Activated CD8-positive, alpha-beta T cell treated with anti-CD3 and anti-CD28 coated beads, Interleukin-2, amount 10 ng/mL, durations not matched to agents 7 days and 5 days (primary cell): ENCODE measurements around the gene CEACAM8. TPM values are rescaled to one million over a fixed set of nuclear protein-coding genes. Genes with fewer than 3 reads are reported as not detected.
"Not testable (repeated sequence)": the region's sequence is repeated elsewhere in the genome, so short reads cannot be mapped to it uniquely, and the experiment has no call there.

Experiments
- ATAC-seq: fragments of 150-1000 bp; cut with Tn5 transposase; one replicate; pipeline ENCODE4 v1.10.0; 2021; ENCODE audit warnings: moderate library complexity
- CTCF ChIA-PET: fragments of 350-600 bp; sonication (Branson Sonifier 250); formaldehyde crosslinking; loops from one replicate; lab custom pipeline; 2021; ENCODE audit warnings: antibody characterized with exemption; lab: Charles Lee
- POLR2A ChIA-PET: fragments of 350-600 bp; sonication (Branson Sonifier 250); formaldehyde crosslinking; loops from one replicate; lab custom pipeline; 2021; ENCODE audit warnings: antibody characterized with exemption; lab: Charles Lee
- DNase-seq: peaks from one replicate; pipeline ENCODE4 v3.0.0-alpha.2; 2020
- H3K27ac Mint-ChIP-seq: one replicate; pipeline ENCODE4 v1.8.0; 2021; ENCODE audit warnings: mild to moderate bottlenecking, mixed read lengths
- H3K27me3 Mint-ChIP-seq: one replicate; pipeline ENCODE4 v1.8.0; 2021; ENCODE audit warnings: low read depth, mixed read lengths
- H3K36me3 Mint-ChIP-seq: one replicate; pipeline ENCODE4 v1.8.0; 2021; ENCODE audit warnings: low read depth, mixed read lengths
- H3K4me1 Mint-ChIP-seq: one replicate; pipeline ENCODE4 v1.8.0; 2021; ENCODE audit warnings: low read depth, mixed read lengths
- H3K4me3 Mint-ChIP-seq: one replicate; pipeline ENCODE4 v1.8.0; 2021; ENCODE audit warnings: mild to moderate bottlenecking, mixed read lengths
- H3K9me3 Mint-ChIP-seq: one replicate; pipeline ENCODE4 v1.8.0; 2022; ENCODE audit warnings: mixed read lengths; ENCODE audit not compliant: insufficient read depth
- total RNA-seq, 2 experiments: library from RNA; stranded (reverse); gene quantifications; one replicate each; pipeline ENCODE4 v1.2.3, GENCODE V29; 2021

Gene CEACAM8
- total RNA-seq, 2 experiments from 2014 or later = not detected

- CTCF ChIA-PET, H3K4me1 Mint-ChIP-seq, H3K27me3 Mint-ChIP-seq, H3K9me3 Mint-ChIP-seq, POLR2A ChIA-PET, H3K36me3 Mint-ChIP-seq, DNase-seq, H3K27ac Mint-ChIP-seq, H3K4me3 Mint-ChIP-seq, ATAC-seq: not testable (repeated sequence)
Measured at GRCh38 chr19:42610401-42610915, 15.7 kb upstream of the CEACAM8 start.

GRCh38 chr19:42606660-42607351 lies 12.1 kb upstream of the CEACAM8 start:
- peak; percentile 75 for ATAC-seq
- no peaks in the 10 kb centered on the region for H3K4me1 Mint-ChIP-seq
- H3K9me3 Mint-ChIP-seq = no peaks in the 10 kb centered on the region
- H3K36me3 Mint-ChIP-seq = no peaks in the 10 kb centered on the region
- POLR2A ChIA-PET = no interaction called here
- CTCF ChIA-PET = interaction anchor here (0.7 to 2.5 kb wide), 8 partner anchors 10 to 156 kb away, joined by 3 to 13 read pairs (median 4); no protein-coding TSS in a partner anchor
- H3K4me3 Mint-ChIP-seq = no peak overlapping the region
- DNase-seq = peak; percentile 66
- H3K27me3 Mint-ChIP-seq = peaks cover 4% of the 10 kb centered on the region
- H3K27ac Mint-ChIP-seq = no peak overlapping the region

DNA sequence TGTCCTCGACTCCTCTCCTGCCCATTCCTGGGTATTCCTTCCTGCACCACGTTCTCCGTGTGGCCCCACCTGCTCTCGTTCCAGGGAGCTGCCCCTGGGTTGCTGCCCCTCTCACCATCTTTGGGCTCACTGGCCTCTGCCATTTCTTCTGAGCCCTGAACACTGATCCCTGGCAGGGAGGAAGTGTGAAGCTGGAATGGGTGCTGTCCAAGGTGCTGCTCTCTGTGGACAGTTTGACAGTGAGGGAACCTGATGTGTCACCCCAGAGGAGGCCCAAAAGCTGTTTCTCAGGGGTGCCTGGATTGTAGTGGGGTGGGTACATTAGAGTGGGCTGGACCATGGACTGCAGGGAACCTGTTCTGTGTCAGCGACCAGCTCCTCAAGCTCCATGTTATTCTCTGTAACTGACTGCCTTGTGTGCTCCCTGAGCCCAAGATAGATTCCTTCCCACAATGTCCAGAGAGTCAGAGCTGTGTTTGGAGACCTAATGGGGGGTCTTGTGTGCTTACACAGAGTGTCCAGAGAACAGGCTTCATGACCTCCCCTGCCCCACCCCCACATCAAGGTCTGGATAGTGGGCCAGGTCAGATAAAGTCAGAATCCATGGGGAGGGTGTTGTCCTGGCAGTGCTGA lies 7.2 kb upstream of the CEACAM8 start:
- no peaks in the 10 kb centered on the region for H3K9me3 Mint-ChIP-seq
- H3K4me1 Mint-ChIP-seq = no peaks in the 10 kb centered on the region
- POLR2A ChIA-PET = interaction anchor here (0.9 kb wide), 1 partner anchor 10 kb away, joined by 3 read pairs; no protein-coding TSS in a partner anchor
- CTCF ChIA-PET = interaction anchor here (0.8 to 1.4 kb wide), 2 partner anchors 26 to 33 kb away, joined by 3 to 4 read pairs; no protein-coding TSS in a partner anchor
- H3K27me3 Mint-ChIP-seq = peaks cover 12% of the 10 kb centered on the region
- DNase-seq (peak; percentile 63), ATAC-seq (peak; percentile 58)
- no peaks in the 10 kb centered on the region for H3K36me3 Mint-ChIP-seq
- no peak overlapping the region for H3K27ac Mint-ChIP-seq
- H3K4me3 Mint-ChIP-seq = no peak overlapping the region

DNA sequence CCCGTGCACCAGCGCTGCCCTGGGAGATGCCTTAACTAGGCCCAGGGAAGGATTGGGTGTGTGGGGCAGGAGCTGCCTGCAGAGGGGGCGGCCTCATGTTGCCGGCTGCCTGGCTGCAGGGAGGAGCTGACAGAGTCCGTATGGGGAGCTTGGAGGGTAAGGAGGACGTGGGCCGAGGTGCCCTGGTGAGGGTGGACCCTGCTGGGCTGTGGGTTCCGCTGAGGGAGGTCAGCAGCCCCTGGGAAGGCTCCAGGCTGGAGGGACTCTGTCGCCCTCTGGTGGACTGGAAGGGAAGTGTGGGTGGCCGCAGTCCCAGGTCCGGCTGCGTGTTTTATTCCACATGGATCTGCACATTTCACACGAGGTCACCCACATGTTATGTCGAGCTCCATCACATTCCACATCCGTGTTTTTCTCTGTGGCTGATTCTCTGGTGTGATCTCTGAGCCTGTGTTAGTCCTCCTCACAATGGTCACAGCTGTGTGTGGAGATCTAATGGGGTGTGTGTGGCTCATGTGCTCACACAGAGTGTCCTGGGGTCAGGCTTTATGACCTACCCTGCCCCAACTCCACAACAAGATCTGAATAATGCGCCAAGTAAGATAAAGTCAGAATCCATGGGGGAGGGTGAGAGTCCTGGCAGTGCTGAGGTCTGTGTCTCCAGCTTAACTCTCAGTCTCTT lies 1.8 kb upstream of the CEACAM8 start:
- Mint-ChIP-seq H3K9me3 (no peaks in the 10 kb centered on the region), H3K36me3 (no peaks in the 10 kb centered on the region), H3K27ac (no peak overlapping the region), H3K4me3 (no peak overlapping the region), H3K4me1 (no peaks in the 10 kb centered on the region), H3K27me3 (peaks cover 14% of the 10 kb centered on the region)
- ATAC-seq (no peak), DNase-seq (peak; percentile 40)
- ChIA-PET POLR2A (no interaction called here), CTCF (interaction anchor here (0.6 to 3.4 kb wide), 24 partner anchors 10 to 158 kb away, joined by 3 to 20 read pairs (median 4); partner anchors contain the start of gene CEACAM1)

GRCh38 chr19:42595550-42596172 lies 937 bp upstream of the CEACAM8 start:
- ChIA-PET POLR2A (no interaction called here), CTCF (interaction anchor here (0.6 to 3.4 kb wide), 14 partner anchors 11 to 157 kb away, joined by 3 to 20 read pairs (median 6); no protein-coding TSS in a partner anchor)
- no peaks in the 10 kb centered on the region for H3K36me3 Mint-ChIP-seq
- no peaks in the 10 kb centered on the region for H3K4me1 Mint-ChIP-seq
- no peaks in the 10 kb centered on the region for H3K9me3 Mint-ChIP-seq
- DNase-seq (no peak), ATAC-seq (no peak)
- no peak overlapping the region for H3K4me3 Mint-ChIP-seq
- H3K27ac Mint-ChIP-seq = no peak overlapping the region
- H3K27me3 Mint-ChIP-seq = peaks cover 14% of the 10 kb centered on the region

- H3K4me3 Mint-ChIP-seq = no peak overlapping the region
- H3K9me3 Mint-ChIP-seq = no peaks in the 10 kb centered on the region
- H3K27ac Mint-ChIP-seq = no peak overlapping the region
- DNase-seq (no peak), ATAC-seq (no peak)
- ChIA-PET CTCF (no interaction called here), POLR2A (no interaction called here)
- H3K4me1 Mint-ChIP-seq = no peaks in the 10 kb centered on the region
- peaks cover 9% of the 10 kb centered on the region for H3K27me3 Mint-ChIP-seq
- no peaks in the 10 kb centered on the region for H3K36me3 Mint-ChIP-seq
Measured at GRCh38 chr19:42589792-42590191, 4.9 kb downstream of the CEACAM8 start.

- Mint-ChIP-seq H3K27me3 (peaks cover 27% of the 10 kb centered on the region), H3K4me1 (no peaks in the 10 kb centered on the region), H3K36me3 (no peaks in the 10 kb centered on the region), H3K4me3 (no peak overlapping the region), H3K9me3 (no peaks in the 10 kb centered on the region), H3K27ac (no peak overlapping the region)
- DNase-seq (no peak), ATAC-seq (no peak)
- CTCF ChIA-PET = interaction anchor here (2.9 kb wide), 1 partner anchor 12 kb away, joined by 11 read pairs; no protein-coding TSS in a partner anchor
- POLR2A ChIA-PET = interaction anchor here (0.7 kb wide), 1 partner anchor 145 kb away, joined by 3 read pairs; no protein-coding TSS in a partner anchor
Measured at GRCh38 chr19:42584466-42584865, 10.3 kb downstream of the CEACAM8 start.

GRCh38 chr19:42577016-42577415 lies 17.7 kb downstream of the CEACAM8 start:
- Mint-ChIP-seq H3K27me3 (peaks cover 26% of the 10 kb centered on the region), H3K27ac (no peak overlapping the region), H3K4me1 (no peaks in the 10 kb centered on the region), H3K4me3 (no peak overlapping the region), H3K9me3 (no peaks in the 10 kb centered on the region), H3K36me3 (no peaks in the 10 kb centered on the region)
- POLR2A ChIA-PET = no interaction called here
- DNase-seq (no peak), ATAC-seq (no peak)
- CTCF ChIA-PET = interaction anchor here (1.4 kb wide), 1 partner anchor 20 kb away, joined by 5 read pairs; no protein-coding TSS in a partner anchor

GRCh38 chr19:42576241-42576640 lies 18.5 kb downstream of the CEACAM8 start:
- POLR2A ChIA-PET = no interaction called here
- CTCF ChIA-PET = interaction anchor here (1.4 kb wide), 1 partner anchor 21 kb away, joined by 5 read pairs; no protein-coding TSS in a partner anchor
- Mint-ChIP-seq H3K27ac (no peak overlapping the region), H3K27me3 (peaks cover 26% of the 10 kb centered on the region), H3K4me1 (no peaks in the 10 kb centered on the region), H3K36me3 (no peaks in the 10 kb centered on the region), H3K9me3 (no peaks in the 10 kb centered on the region), H3K4me3 (no peak overlapping the region)
- ATAC-seq = no peak
- DNase-seq = no peak

- ChIA-PET POLR2A (no interaction called here), CTCF (interaction anchor here (1.6 kb wide), 1 partner anchor 23 kb away, joined by 9 read pairs; no protein-coding TSS in a partner anchor)
- H3K27ac Mint-ChIP-seq = no peak overlapping the region
- H3K4me3 Mint-ChIP-seq = no peak overlapping the region
- peaks cover 25% of the 10 kb centered on the region for H3K27me3 Mint-ChIP-seq
- no peak for ATAC-seq
- no peak for DNase-seq
- no peaks in the 10 kb centered on the region for H3K4me1 Mint-ChIP-seq
- H3K36me3 Mint-ChIP-seq = no peaks in the 10 kb centered on the region
- no peaks in the 10 kb centered on the region for H3K9me3 Mint-ChIP-seq
Measured at GRCh38 chr19:42573642-42574041, 21.1 kb downstream of the CEACAM8 start.

GRCh38 chr19:42571116-42571515 lies 23.6 kb downstream of the CEACAM8 start:
- Mint-ChIP-seq H3K4me1 (peaks cover 6% of the 10 kb centered on the region), H3K36me3 (no peaks in the 10 kb centered on the region), H3K9me3 (no peaks in the 10 kb centered on the region), H3K27me3 (peaks cover 26% of the 10 kb centered on the region), H3K27ac (no peak overlapping the region), H3K4me3 (no peak overlapping the region)
- no peak for ATAC-seq
- CTCF ChIA-PET = no interaction called here
- DNase-seq = no peak
- POLR2A ChIA-PET = no interaction called here
